ENCODE data around the gene GRHL1. TPM values are rescaled to one million over a fixed set of nuclear protein-coding genes. Genes with fewer than 3 reads are reported as not detected.

Gene GRHL1
- total RNA-seq (10 to 100 TPM in 1 of 2 donors, 1 to 10 TPM in 1; 6.2 to 13.7 TPM), polyA plus RNA-seq (1 to 10 TPM; 3.6 to 6.0 TPM)

GRCh38 chr2:9951522-9952285, at the start of gene GRHL1:
GRHL1 (plus strand) TSS chr2:9951693; CDS start chr2:9951834, 141 bp downstream.
- peak within 1 kb of the TSS; percentile 72 to 87 for H3K9ac ChIP-seq (ENCODE audit: low read depth in 1 of 2, low read length in 2 of 2)

GRCh38 chr2:9905413-9905812, 46.1 kb upstream of the GRHL1 start:
- no peak overlapping the region for H3K27ac ChIP-seq (ENCODE audit: low read depth in 1 of 2, low read length in 2 of 2)
- 83% methylated on average over 1 of the region's 1 CpG for WGBS
- no peak overlapping the region for H3K9ac ChIP-seq (ENCODE audit: low read depth in 1 of 2, low read length in 2 of 2)
- no peaks in the 10 kb centered on the region for H3K27me3 ChIP-seq (ENCODE audit: control insufficient read depth in 4 of 4, insufficient read depth in 4 of 4, low read length in 3 of 4)
- no peaks in the 10 kb centered on the region for H3K36me3 ChIP-seq (ENCODE audit: control insufficient read depth in 4 of 4, insufficient read depth in 3 of 4, low read depth in 1 of 4, low read length in 3 of 4)
- no peak overlapping the region for H3K4me3 ChIP-seq (ENCODE audit: low read depth in 1 of 3, low read length in 3 of 3)
- TF ChIP-seq FOXA2 (IDR thresholded peaks at IDR 0.05): no peak
- TF ChIP-seq HNF4A (conservative IDR thresholded peaks at IDR 0.05): no peak
- no peak for TF ChIP-seq ATF3 (IDR thresholded peaks at IDR 0.05)
- no peak for TF ChIP-seq JUND (IDR thresholded peaks at IDR 0.05)
- no peak for TF ChIP-seq MAX (IDR thresholded peaks at IDR 0.05)
- no peak for TF ChIP-seq HNF4G (IDR thresholded peaks at IDR 0.05)
- no peak for TF ChIP-seq REST (IDR thresholded peaks at IDR 0.05)
- TF ChIP-seq TAF1 (conservative IDR thresholded peaks at IDR 0.05): no peak
- TF ChIP-seq NR2F2 (IDR thresholded peaks at IDR 0.05): no peak
- TF ChIP-seq FOXA1 (IDR thresholded peaks at IDR 0.05): no peak
- TF ChIP-seq SP1 (IDR thresholded peaks at IDR 0.05): no peak
- TF ChIP-seq GABPA (IDR thresholded peaks at IDR 0.05 in 1 of 2, conservative IDR thresholded peaks at IDR 0.05 in 1 of 2): no peak
- TF ChIP-seq YY1 (IDR thresholded peaks at IDR 0.05): no peak
- no peak for TF ChIP-seq ZBTB33 (IDR thresholded peaks at IDR 0.05)
- no peak for TF ChIP-seq RXRA (IDR thresholded peaks at IDR 0.05)
- no peaks in the 10 kb centered on the region for H3K9me3 ChIP-seq (ENCODE audit: control insufficient read depth in 4 of 4, low read length in 3 of 4)
- DNase-seq (ENCODE audit: low spot score): no peak
- no peaks in the 10 kb centered on the region for H3K4me1 ChIP-seq (ENCODE audit: control insufficient read depth in 4 of 4, insufficient read depth in 4 of 4, low read length in 3 of 4)

More at GRCh38 chr2:9951522-9952285, at the start of gene GRHL1:
- DNase-seq (ENCODE audit: low spot score): peak; percentile 94
- Histone ChIP-seq H3K9me3 (ENCODE audit: control insufficient read depth in 4 of 4, low read length in 3 of 4) (no peaks in the 10 kb centered on the region), H3K27ac (ENCODE audit: low read depth in 1 of 2, low read length in 2 of 2) (peak within 1 kb of the TSS; percentile 70 to 77), H3K27me3 (ENCODE audit: control insufficient read depth in 4 of 4, insufficient read depth in 4 of 4, low read length in 3 of 4) (no peaks in the 10 kb centered on the region), H3K4me3 (ENCODE audit: low read depth in 1 of 3, low read length in 3 of 3) (peak within 1 kb of the TSS; percentile 83 to 95 (median 84)), H3K4me1 (ENCODE audit: control insufficient read depth in 4 of 4, insufficient read depth in 4 of 4, low read length in 3 of 4) (peaks cover 0 to 18% (median 9%) of the 10 kb centered on the region in 4 donors), H3K36me3 (ENCODE audit: control insufficient read depth in 4 of 4, insufficient read depth in 3 of 4, low read depth in 1 of 4, low read length in 3 of 4) (peaks cover 0 to 2% (median 0%) of the 10 kb centered on the region in 4 donors)
- under 1% methylated on average over 111 of the region's 111 CpGs for WGBS
- TF ChIP-seq REST (IDR thresholded peaks at IDR 0.05): peak; percentile 11
- TF ChIP-seq HNF4G (IDR thresholded peaks at IDR 0.05): no peak

Measured in liver (tissue), 9 donors.